Esophagus muscularis mucosa (tissue), 4 donors: ENCODE results near the gene MXRA7. TPM values are rescaled to one million over a fixed set of nuclear protein-coding genes. Genes with fewer than 3 reads are reported as not detected.

Source experiments
- DNase-seq: peaks from one replicate; pipeline ENCODE4 v3.0.0-alpha.2; 2017; ENCODE audit errors: extremely low spot score
- H3K27ac ChIP-seq, 4 donors: fragments of 200-600 bp; sonication (generic); replicated peaks in 1 of 4; 1 replicate in 3 of 4; 2 replicates in 1 of 4; pipeline ENCODE4 v1.5.1; 2016 to 2019; ENCODE audit warnings: mild to moderate bottlenecking in 1 of 4
- H3K27me3 ChIP-seq, 4 donors: fragments of 200-600 bp; sonication (generic); one replicate each; pipeline versions ENCODE4 v1.5.1 to v1.6.0; 2016 to 2019
- H3K36me3 ChIP-seq, 4 donors: fragments of 200-600 bp; sonication (generic); one replicate each; pipeline ENCODE4 v1.5.1; 2016 to 2019
- H3K4me1 ChIP-seq, 4 donors: fragments of 200-600 bp; sonication (generic); one replicate each; pipeline ENCODE4 v1.5.1; 2016 to 2019
- H3K4me3 ChIP-seq, 4 donors: fragments of 200-600 bp; sonication (generic); 1 replicate in 2 of 4; 2 replicates in 2 of 4; pipeline ENCODE4 v1.5.1; 2016 to 2019; ENCODE audit warnings: mild to moderate bottlenecking in 4 of 4, moderate library complexity in 1 of 4
- H3K9me3 ChIP-seq, 4 donors: fragments of 200-600 bp; sonication (generic); 1 replicate in 3 of 4; 2 replicates in 1 of 4; pipeline ENCODE4 v1.5.1; 2016 to 2019
- CTCF ChIP-seq, 3 experiments: fragments of 200-600 bp in 2 of 3; fragments of 450-650 bp in 1 of 3; sonication (generic) in 2 of 3; IDR thresholded peaks; one replicate each; pipeline ENCODE4 v1.5.1; 2017 to 2019; ENCODE audit warnings: antibody characterized with exemption in 3 of 3, mild to moderate bottlenecking in 2 of 3, moderate library complexity in 1 of 3
- EP300 ChIP-seq: sonication (generic); formaldehyde crosslinking; IDR thresholded peaks from one replicate; pipeline ENCODE4 v1.6.1; 2017; ENCODE audit warnings: antibody characterized with exemption
- POLR2A ChIP-seq: fragments of 450-650 bp; IDR thresholded peaks from one replicate; pipeline ENCODE4 v1.6.1; 2017; ENCODE audit warnings: antibody characterized with exemption, moderate library complexity, mild to moderate bottlenecking, low read depth
- POLR2AphosphoS5 ChIP-seq, 2 donors: sonication (generic); formaldehyde crosslinking; IDR thresholded peaks; one replicate each; pipeline ENCODE4 v1.6.1; 2017; ENCODE audit warnings: antibody characterized with exemption in 2 of 2
- WGBS: methylation state at CpG from one replicate; pipeline ENCODE4 v1.1.5; 2018; 5-methylcytosine and 5-hydroxymethylcytosine counted together
- intact Hi-C: fragments of 100-400 bp; cut with DNase I; formaldehyde crosslinking; loops from one replicate; pipeline ENCODE4 v1.15.1; 2023
- total RNA-seq, 4 donors: library from RNA; depleted of rRNA; stranded (reverse); fragments of >200 nt; gene quantifications; one replicate each; pipeline versions ENCODE4 v1.1.0 to v1.2.1, GENCODE V29; 2016

The MXRA7 gene
- total RNA-seq, 4 donors from 2014 or later = 405 to 422 (median 411) TPM

- no peak for DNase-seq
- WGBS = 100% methylated on average over 4 of the region's 5 CpGs
- TF ChIP-seq CTCF (IDR thresholded peaks at IDR 0.05) = no peak
- no peak for TF ChIP-seq POLR2A
- TF ChIP-seq POLR2AphosphoS5 (IDR thresholded peaks at IDR 0.05) = no peak
- no peak for TF ChIP-seq EP300
- Histone ChIP-seq H3K27me3 (no peaks in the 10 kb centered on the region), H3K27ac (no peak overlapping the region), H3K4me3 (no peak overlapping the region), H3K9me3 (no peaks in the 10 kb centered on the region), H3K4me1 (peaks cover 14 to 17% (median 15%) of the 10 kb centered on the region in 4 donors), H3K36me3 (peaks cover 0 to 40% (median 36%) of the 10 kb centered on the region in 4 donors)
- intact Hi-C loops = loop anchor here (5.0 kb wide), 1 partner anchor 117 kb away; no protein-coding TSS in a partner anchor
Observed at GRCh38 chr17:76674600-76674999, 36.2 kb downstream of the MXRA7 start.

- H3K9me3 ChIP-seq = no peaks in the 10 kb centered on the region
- no peak overlapping the region for H3K27ac ChIP-seq
- no peak overlapping the region for H3K4me3 ChIP-seq
- intact Hi-C loops = loop anchor here (5.0 kb wide), 1 partner anchor 116 kb away; no protein-coding TSS in a partner anchor
- H3K27me3 ChIP-seq = no peaks in the 10 kb centered on the region
- DNase-seq = no peak
- TF ChIP-seq EP300 = no peak
- TF ChIP-seq POLR2A = no peak
- no peak for TF ChIP-seq POLR2AphosphoS5 (IDR thresholded peaks at IDR 0.05)
- no peak for TF ChIP-seq CTCF (IDR thresholded peaks at IDR 0.05)
- peaks cover 14 to 18% (median 15%) of the 10 kb centered on the region in 4 donors for H3K4me1 ChIP-seq
- H3K36me3 ChIP-seq = peaks cover 0 to 33% (median 32%) of the 10 kb centered on the region in 4 donors
- WGBS = 60% methylated on average over 5 of the region's 5 CpGs
Observed at GRCh38 chr17:76673729-76674128, 37.0 kb downstream of the MXRA7 start.

DNA sequence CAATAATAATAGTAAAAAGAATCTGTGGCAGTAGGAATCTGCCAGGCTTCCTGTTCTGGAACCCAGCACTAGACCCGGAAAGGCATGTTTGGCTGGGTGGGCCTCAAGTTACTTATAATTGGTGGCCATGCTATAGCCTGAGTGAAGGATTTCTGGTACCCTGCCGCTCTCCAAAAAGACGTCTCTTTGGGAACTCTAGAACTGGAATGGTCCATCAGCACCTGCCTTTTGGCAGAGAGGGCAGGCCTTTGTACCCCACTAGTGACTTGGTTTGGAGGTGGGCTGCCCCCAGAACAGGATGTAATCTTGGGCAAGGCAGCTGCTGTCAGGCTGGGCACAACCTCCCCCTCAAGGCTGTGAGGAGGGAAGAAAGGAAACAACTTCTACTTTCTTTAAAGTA is 37.9 kb downstream of the MXRA7 start:
- Histone ChIP-seq H3K27ac (peak overlapping the region in 3 of 4 donors; percentile 0 to 35 (median 21)), H3K4me1 (peaks cover 14 to 23% (median 19%) of the 10 kb centered on the region in 4 donors), H3K4me3 (no peak overlapping the region), H3K36me3 (peaks cover 0 to 25% (median 24%) of the 10 kb centered on the region in 4 donors), H3K27me3 (no peaks in the 10 kb centered on the region), H3K9me3 (no peaks in the 10 kb centered on the region)
- no peak for DNase-seq
- intact Hi-C loops = loop anchor here (5.0 kb wide), 1 partner anchor 116 kb away; no protein-coding TSS in a partner anchor
- WGBS = 89% methylated on average over 3 of the region's 3 CpGs
- TF ChIP-seq POLR2AphosphoS5 (IDR thresholded peaks at IDR 0.05) = no peak
- TF ChIP-seq POLR2A = no peak
- TF ChIP-seq CTCF (IDR thresholded peaks at IDR 0.05) = no peak
- no peak for TF ChIP-seq EP300

DNA sequence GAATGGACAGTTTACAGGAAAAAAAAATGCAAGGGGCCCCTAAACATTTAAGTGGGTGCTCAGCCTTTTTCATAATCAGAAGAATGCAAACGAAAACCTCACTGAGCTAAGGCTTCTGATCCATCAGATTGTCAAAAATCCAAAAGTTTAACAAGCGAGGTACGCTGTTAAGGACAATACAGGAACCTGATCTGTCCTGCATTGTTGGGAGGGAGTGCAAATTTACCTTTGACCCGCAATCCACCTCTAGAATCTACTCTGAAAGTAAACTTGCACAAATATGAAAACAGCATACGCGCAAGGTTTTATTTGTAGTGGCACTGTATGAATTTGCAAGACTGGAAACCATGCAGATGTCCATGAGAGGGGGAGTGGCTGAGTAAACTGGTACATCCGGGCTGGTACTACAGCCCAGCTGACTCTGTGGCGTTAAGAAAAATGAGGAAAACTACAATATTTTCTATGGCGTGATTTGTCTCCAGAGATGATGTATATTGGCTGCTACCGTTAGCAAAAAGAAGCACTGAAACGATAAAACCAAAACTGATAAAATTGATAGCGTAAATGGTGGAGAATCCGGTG is 38.4 kb downstream of the MXRA7 start:
- Histone ChIP-seq H3K27me3 (peaks cover 0 to 1% (median 0%) of the 10 kb centered on the region in 4 donors), H3K4me1 (peaks cover 14 to 23% (median 19%) of the 10 kb centered on the region in 4 donors), H3K36me3 (peaks cover 0 to 19% (median 19%) of the 10 kb centered on the region in 4 donors), H3K4me3 (peak overlapping the region; percentile 57 to 72 (median 66)), H3K27ac (peak overlapping the region; percentile 76 to 90 (median 86)), H3K9me3 (no peaks in the 10 kb centered on the region)
- TF ChIP-seq CTCF (IDR thresholded peaks at IDR 0.05) (no peak), POLR2A (no peak), POLR2AphosphoS5 (IDR thresholded peaks at IDR 0.05) (no peak), EP300 (no peak)
- intact Hi-C loops = loop anchor here (5.0 kb wide), 1 partner anchor 115 kb away; no protein-coding TSS in a partner anchor
- WGBS = 55% methylated on average over 13 of the region's 13 CpGs
- DNase-seq = no peak
